ENCODE results near the gene SGCG.
"Not testable (repeated sequence)": the region's sequence is repeated elsewhere in the genome, so short reads cannot be mapped to it uniquely, and the experiment has no call there.

The SGCG gene

GRCh38 chr13:23288995-23289394 lies 108.2 kb downstream of the SGCG start:
- in situ Hi-C loops (cut with MboI; ENCODE audit: low pct_unique_long_range_greater_than_20kb, low sequenced_read_pairs, unreplicated experiment) = no loop called here
- no peak for DNase-seq (ENCODE audit: low spot score)
- TF ChIP-seq, protein P1, sequence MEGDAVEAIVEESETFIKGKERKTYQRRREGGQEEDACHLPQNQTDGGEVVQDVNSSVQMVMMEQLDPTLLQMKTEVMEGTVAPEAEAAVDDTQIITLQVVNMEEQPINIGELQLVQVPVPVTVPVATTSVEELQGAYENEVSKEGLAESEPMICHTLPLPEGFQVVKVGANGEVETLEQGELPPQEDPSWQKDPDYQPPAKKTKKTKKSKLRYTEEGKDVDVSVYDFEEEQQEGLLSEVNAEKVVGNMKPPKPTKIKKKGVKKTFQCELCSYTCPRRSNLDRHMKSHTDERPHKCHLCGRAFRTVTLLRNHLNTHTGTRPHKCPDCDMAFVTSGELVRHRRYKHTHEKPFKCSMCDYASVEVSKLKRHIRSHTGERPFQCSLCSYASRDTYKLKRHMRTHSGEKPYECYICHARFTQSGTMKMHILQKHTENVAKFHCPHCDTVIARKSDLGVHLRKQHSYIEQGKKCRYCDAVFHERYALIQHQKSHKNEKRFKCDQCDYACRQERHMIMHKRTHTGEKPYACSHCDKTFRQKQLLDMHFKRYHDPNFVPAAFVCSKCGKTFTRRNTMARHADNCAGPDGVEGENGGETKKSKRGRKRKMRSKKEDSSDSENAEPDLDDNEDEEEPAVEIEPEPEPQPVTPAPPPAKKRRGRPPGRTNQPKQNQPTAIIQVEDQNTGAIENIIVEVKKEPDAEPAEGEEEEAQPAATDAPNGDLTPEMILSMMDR (IDR thresholded peaks at IDR 0.05; ENCODE audit: extremely low read depth, insufficient read depth, missing control alignments) = no peak

- no peak for DNase-seq (ENCODE audit: low spot score)
- TF ChIP-seq, protein P1 (IDR thresholded peaks at IDR 0.05; ENCODE audit: extremely low read depth, insufficient read depth, missing control alignments) = no peak
- in situ Hi-C loops (cut with MboI; ENCODE audit: low pct_unique_long_range_greater_than_20kb, low sequenced_read_pairs, unreplicated experiment) = no loop called here
These were observed 109.2 kb downstream of the SGCG start for GRCh38 chr13:23289917-23290357.

GRCh38 chr13:23292586-23292985 lies 111.8 kb downstream of the SGCG start:
- DNase-seq (ENCODE audit: low spot score) = no peak
- in situ Hi-C loops (cut with MboI; ENCODE audit: low pct_unique_long_range_greater_than_20kb, low sequenced_read_pairs, unreplicated experiment) = no loop called here
- TF ChIP-seq, protein P1 (IDR thresholded peaks at IDR 0.05; ENCODE audit: extremely low read depth, insufficient read depth, missing control alignments) = no peak

- in situ Hi-C loops (cut with MboI; ENCODE audit: low pct_unique_long_range_greater_than_20kb, low sequenced_read_pairs, unreplicated experiment); DNase-seq (ENCODE audit: low spot score): not testable (repeated sequence)
These were observed 134.1 kb downstream of the SGCG start for GRCh38 chr13:23314837-23315236.

GRCh38 chr13:23319883-23320224 lies 139.1 kb downstream of the SGCG start:
- in situ Hi-C loops (cut with MboI; ENCODE audit: low pct_unique_long_range_greater_than_20kb, low sequenced_read_pairs, unreplicated experiment) = no loop called here
- TF ChIP-seq, protein P1 (IDR thresholded peaks at IDR 0.05; ENCODE audit: extremely low read depth, insufficient read depth, missing control alignments) = no peak
- no peak for DNase-seq (ENCODE audit: low spot score)

- in situ Hi-C loops (cut with MboI; ENCODE audit: low pct_unique_long_range_greater_than_20kb, low sequenced_read_pairs, unreplicated experiment) = no loop called here
- TF ChIP-seq, protein P1 (IDR thresholded peaks at IDR 0.05; ENCODE audit: extremely low read depth, insufficient read depth, missing control alignments) = no peak
- no peak for DNase-seq (ENCODE audit: low spot score)
These were observed 140.3 kb downstream of the SGCG start for GRCh38 chr13:23320926-23321534.

- peak; percentile 53 for DNase-seq (ENCODE audit: low spot score)
- TF ChIP-seq, protein P1 (IDR thresholded peaks at IDR 0.05; ENCODE audit: extremely low read depth, insufficient read depth, missing control alignments) = no peak
- in situ Hi-C loops (cut with MboI; ENCODE audit: low pct_unique_long_range_greater_than_20kb, low sequenced_read_pairs, unreplicated experiment) = no loop called here
These were observed 140.9 kb downstream of the SGCG start for GRCh38 chr13:23321535-23322241.
